Ascending aorta (tissue), 2 donors: ENCODE data around the gene TXLNB. TPM values are rescaled to one million over a fixed set of nuclear protein-coding genes. Genes with fewer than 3 reads are reported as not detected.

Experiments
- DNase-seq, 2 donors: peaks; one replicate each; pipeline ENCODE4 v3.0.0-alpha.2; 2019; ENCODE audit warnings: low spot score in 2 of 2
- H3K27ac ChIP-seq, 2 donors: fragments of 200-600 bp; sonication (generic); one replicate each; pipeline ENCODE4 v1.5.1; 2016 to 2017; ENCODE audit warnings: mild to moderate bottlenecking in 1 of 2
- H3K27me3 ChIP-seq: fragments of 200-600 bp; sonication (generic); one replicate; pipeline ENCODE4 v1.5.1; 2017
- H3K36me3 ChIP-seq, 2 donors: fragments of 200-600 bp; sonication (generic); one replicate each; pipeline ENCODE4 v1.5.1; 2016
- H3K4me1 ChIP-seq, 2 donors: fragments of 200-600 bp; sonication (generic); one replicate each; pipeline ENCODE4 v1.5.1; 2016 to 2017; ENCODE audit warnings: mild to moderate bottlenecking in 1 of 2
- H3K4me3 ChIP-seq, 2 donors: fragments of 200-600 bp; sonication (generic); one replicate each; pipeline ENCODE4 v1.5.1; 2016 to 2017; ENCODE audit warnings: mild to moderate bottlenecking in 1 of 2
- H3K9me3 ChIP-seq, 2 donors: fragments of 200-600 bp; sonication (generic); one replicate each; pipeline ENCODE4 v1.5.1; 2016
- intact Hi-C: fragments of 100-400 bp; cut with DNase I; formaldehyde crosslinking; loops from one replicate; pipeline ENCODE4 v1.15.1; 2023
- total RNA-seq: library from RNA; depleted of rRNA; stranded (reverse); fragments of >200 nt; gene quantifications from one replicate; pipeline ENCODE4 v1.1.0, GENCODE V29; 2016
- TF ChIP-seq, protein P1 (sequence below), 3 experiments: fragments of 200-600 bp in 2 of 3; fragments of 450-650 bp in 1 of 3; sonication (generic) in 2 of 3; IDR thresholded peaks; one replicate each; pipeline ENCODE4 v1.5.1; 2016 to 2019; ENCODE audit warnings: antibody characterized with exemption in 3 of 3, mild to moderate bottlenecking in 1 of 3, moderate library complexity in 1 of 3

TXLNB gene
- total RNA-seq, 1 donor from 2014 or later: not detected

DNA sequence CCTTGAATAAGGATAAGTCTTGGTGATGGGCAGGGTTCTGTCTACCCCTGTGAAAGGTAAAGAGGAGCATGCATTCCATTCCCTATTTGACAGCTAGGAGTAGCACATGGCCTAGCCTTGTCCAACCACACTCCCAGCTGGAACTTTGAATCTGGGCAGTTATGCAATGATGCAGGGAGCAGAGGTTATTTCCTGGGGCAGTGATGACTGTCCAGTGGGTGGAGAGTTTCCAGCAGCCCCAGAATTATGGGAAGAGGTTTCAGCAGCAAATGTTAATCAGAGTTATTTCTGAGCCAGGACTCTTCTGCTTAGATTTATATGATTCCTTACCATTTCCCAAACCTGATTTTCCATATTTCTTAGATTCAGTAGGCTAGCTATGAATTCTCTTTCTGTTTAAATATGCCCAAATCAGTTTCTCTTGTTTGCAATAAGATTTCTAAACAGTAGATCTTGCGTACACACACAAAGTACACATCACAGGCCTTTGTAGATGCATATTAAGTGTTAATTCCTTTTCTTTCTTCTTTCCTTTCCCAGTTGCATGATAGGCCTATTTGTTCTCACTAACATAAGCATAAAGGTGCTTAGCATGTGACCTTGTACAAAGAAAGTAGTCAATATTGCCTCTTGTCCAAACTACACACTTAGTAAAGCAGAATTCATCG lies 17.3 kb upstream of the TXLNB start:
- DNase-seq: no peak
- peak overlapping the region in 1 of 2 donors; percentile 27 for H3K27ac ChIP-seq
- H3K4me3 ChIP-seq: no peak overlapping the region
- TF ChIP-seq, protein P1, sequence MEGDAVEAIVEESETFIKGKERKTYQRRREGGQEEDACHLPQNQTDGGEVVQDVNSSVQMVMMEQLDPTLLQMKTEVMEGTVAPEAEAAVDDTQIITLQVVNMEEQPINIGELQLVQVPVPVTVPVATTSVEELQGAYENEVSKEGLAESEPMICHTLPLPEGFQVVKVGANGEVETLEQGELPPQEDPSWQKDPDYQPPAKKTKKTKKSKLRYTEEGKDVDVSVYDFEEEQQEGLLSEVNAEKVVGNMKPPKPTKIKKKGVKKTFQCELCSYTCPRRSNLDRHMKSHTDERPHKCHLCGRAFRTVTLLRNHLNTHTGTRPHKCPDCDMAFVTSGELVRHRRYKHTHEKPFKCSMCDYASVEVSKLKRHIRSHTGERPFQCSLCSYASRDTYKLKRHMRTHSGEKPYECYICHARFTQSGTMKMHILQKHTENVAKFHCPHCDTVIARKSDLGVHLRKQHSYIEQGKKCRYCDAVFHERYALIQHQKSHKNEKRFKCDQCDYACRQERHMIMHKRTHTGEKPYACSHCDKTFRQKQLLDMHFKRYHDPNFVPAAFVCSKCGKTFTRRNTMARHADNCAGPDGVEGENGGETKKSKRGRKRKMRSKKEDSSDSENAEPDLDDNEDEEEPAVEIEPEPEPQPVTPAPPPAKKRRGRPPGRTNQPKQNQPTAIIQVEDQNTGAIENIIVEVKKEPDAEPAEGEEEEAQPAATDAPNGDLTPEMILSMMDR (IDR thresholded peaks at IDR 0.05): no peak
- intact Hi-C loops: no loop called here
- H3K4me1 ChIP-seq: no peaks in the 10 kb centered on the region
- no peaks in the 10 kb centered on the region for H3K36me3 ChIP-seq
- H3K27me3 ChIP-seq: no peaks in the 10 kb centered on the region
- no peaks in the 10 kb centered on the region for H3K9me3 ChIP-seq

DNA sequence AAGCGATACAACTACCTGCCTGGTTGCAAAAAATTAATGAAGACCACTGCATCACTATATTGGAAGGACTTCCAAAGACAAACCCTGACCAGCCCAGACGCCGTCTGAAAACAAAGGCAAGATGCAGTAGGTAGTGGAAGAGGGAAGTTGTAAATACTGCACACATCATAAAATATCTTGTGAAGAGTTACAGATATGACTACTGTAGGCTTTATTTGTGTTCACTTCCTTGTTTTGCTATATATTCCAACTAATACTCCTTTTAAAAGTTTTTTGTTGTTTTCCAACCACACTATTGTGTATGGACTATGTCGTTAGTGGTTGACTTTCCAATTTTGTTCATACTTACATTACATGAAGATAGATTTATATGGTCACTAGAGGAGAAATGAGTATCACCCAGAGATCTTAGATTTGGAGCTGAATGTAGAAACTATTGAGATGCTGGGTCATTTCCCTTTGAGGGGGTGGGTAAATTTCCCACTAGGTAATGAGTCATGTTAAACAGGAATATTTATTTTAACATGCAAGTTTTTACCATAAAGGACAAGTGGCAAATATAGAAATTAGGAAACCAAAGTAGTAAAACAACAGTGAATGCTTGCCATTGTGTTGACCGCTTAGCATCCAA lies 16.6 kb upstream of the TXLNB start:
- TF ChIP-seq, protein P1 (IDR thresholded peaks at IDR 0.05): no peak
- H3K4me3 ChIP-seq: no peak overlapping the region
- no peak for DNase-seq
- intact Hi-C loops: no loop called here
- no peaks in the 10 kb centered on the region for H3K4me1 ChIP-seq
- H3K36me3 ChIP-seq: no peaks in the 10 kb centered on the region
- H3K9me3 ChIP-seq: no peaks in the 10 kb centered on the region
- no peak overlapping the region for H3K27ac ChIP-seq
- H3K27me3 ChIP-seq: no peaks in the 10 kb centered on the region

DNA sequence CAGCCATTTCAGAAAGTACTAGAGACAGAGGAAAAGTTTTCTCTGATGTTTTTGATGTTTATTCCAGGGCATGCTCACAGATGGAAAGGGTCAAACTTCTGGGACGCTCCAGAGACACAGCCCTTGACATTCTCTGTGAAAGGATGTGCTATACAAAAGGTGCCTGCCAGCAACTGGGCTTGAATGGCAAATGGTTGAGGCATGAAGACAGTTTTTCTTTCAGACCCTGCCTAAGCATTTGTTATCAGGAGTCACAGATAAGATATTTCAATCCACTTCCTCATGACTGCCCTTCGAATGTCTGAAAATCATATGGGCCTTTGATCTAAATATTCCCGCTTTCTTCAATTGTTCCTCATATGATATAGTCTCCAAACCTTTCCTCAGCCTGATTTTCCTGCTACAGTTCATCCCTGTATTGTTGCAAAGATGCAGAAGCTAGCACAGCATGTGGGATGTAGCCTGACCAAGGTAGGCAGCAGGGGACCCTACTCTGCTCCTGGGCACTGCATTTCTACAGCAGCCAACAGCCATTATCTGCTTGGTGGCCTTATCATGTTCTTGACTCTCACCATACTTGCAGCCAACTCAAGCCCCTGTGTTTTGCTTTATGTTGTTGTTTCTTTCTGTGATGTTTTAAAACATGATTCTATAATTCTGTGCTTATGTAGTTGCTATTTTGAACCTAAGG lies 14.6 kb upstream of the TXLNB start:
- intact Hi-C loops: no loop called here
- no peaks in the 10 kb centered on the region for H3K9me3 ChIP-seq
- no peaks in the 10 kb centered on the region for H3K4me1 ChIP-seq
- H3K27me3 ChIP-seq: no peaks in the 10 kb centered on the region
- no peak overlapping the region for H3K27ac ChIP-seq
- no peak overlapping the region for H3K4me3 ChIP-seq
- no peak for DNase-seq
- H3K36me3 ChIP-seq: no peaks in the 10 kb centered on the region
- TF ChIP-seq, protein P1 (IDR thresholded peaks at IDR 0.05): no peak

DNA sequence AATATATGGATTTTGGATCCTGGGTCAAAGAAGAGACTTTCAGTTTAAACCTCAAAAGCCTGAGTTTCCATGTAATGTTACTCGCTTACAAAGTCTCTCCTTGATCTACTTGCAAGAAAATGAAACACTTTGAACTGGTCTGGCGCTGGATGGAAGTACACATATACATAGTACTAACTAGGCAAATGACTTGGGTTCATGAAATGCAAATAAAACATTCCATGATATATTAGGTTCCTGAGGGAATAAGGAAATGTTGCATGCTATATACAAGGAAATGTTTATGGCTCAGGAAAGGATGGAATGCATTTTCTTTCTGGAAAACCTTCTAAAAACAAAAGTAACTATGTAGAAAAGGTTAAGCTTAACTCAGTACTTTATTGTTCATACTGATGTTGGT lies 11.4 kb upstream of the TXLNB start:
- no peak for DNase-seq
- Histone ChIP-seq H3K27ac (no peak overlapping the region), H3K4me3 (no peak overlapping the region), H3K4me1 (no peaks in the 10 kb centered on the region), H3K27me3 (no peaks in the 10 kb centered on the region), H3K36me3 (no peaks in the 10 kb centered on the region), H3K9me3 (no peaks in the 10 kb centered on the region)
- TF ChIP-seq, protein P1 (IDR thresholded peaks at IDR 0.05): no peak
- intact Hi-C loops: no loop called here

DNA sequence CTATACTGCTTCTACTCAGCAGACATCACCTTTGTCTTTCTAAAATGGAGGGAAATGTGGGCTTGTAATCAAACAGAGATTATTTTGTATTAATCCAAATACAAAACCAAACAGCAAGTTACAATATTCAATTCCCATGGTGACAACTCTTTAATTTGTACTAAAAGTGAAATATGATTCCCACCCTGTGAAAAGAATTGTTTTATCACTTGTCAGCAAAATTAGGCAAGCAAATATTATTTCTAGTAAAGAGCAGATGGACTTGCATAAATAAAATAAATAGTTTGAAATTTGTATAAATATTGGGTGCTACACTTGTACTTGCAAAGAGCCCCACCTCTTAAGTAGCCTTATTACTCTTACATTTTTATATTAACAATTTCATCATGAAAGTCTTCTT lies 6.1 kb upstream of the TXLNB start:
- Histone ChIP-seq H3K4me3 (no peak overlapping the region), H3K4me1 (no peaks in the 10 kb centered on the region), H3K36me3 (no peaks in the 10 kb centered on the region), H3K27ac (no peak overlapping the region), H3K9me3 (no peaks in the 10 kb centered on the region), H3K27me3 (no peaks in the 10 kb centered on the region)
- TF ChIP-seq, protein P1 (IDR thresholded peaks at IDR 0.05): no peak
- no peak for DNase-seq
- intact Hi-C loops: no loop called here
